Fibroblast of lung (primary cell): ENCODE results near the gene SMC3.

Experiments used
- EZH2 ChIP-seq: IDR thresholded peaks from 2 replicates; pipeline ENCODE4 v1.5.1; 2012; ENCODE audit warnings: low read length, control low read depth, mild to moderate bottlenecking; ENCODE audit errors: missing control alignments
- TF ChIP-seq, protein P1 (sequence below), 2 donors: IDR thresholded peaks in 1 of 2; conservative IDR thresholded peaks in 1 of 2; 1 replicate in 1 of 2; 2 replicates in 1 of 2; pipeline ENCODE4 v1.5.1; 2011 to 2012; ENCODE audit warnings: low read length in 2 of 2, control low read depth in 1 of 2, inconsistent platforms in 1 of 2, low read depth in 1 of 2, mild to moderate bottlenecking in 1 of 2

DNA sequence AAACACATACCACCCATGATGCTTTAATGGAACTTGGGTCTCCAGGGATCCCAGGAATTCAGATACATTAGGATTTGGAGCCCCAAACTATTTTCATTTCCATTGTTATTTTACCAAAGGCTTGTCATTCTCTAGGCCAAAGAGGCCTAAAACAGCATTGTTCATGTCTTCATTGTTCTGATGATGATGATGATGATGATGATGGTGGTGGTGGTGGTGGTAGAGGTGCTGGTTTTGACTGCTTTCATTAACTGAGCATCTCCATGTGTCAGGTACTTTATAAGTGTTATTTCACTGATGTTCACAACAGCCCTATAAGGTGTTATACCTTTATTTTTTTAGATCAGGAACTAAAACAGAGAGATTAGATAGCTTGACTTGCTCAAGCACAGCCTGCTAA lies 64.4 kb downstream of the SMC3 start:
- TF ChIP-seq, protein P1, sequence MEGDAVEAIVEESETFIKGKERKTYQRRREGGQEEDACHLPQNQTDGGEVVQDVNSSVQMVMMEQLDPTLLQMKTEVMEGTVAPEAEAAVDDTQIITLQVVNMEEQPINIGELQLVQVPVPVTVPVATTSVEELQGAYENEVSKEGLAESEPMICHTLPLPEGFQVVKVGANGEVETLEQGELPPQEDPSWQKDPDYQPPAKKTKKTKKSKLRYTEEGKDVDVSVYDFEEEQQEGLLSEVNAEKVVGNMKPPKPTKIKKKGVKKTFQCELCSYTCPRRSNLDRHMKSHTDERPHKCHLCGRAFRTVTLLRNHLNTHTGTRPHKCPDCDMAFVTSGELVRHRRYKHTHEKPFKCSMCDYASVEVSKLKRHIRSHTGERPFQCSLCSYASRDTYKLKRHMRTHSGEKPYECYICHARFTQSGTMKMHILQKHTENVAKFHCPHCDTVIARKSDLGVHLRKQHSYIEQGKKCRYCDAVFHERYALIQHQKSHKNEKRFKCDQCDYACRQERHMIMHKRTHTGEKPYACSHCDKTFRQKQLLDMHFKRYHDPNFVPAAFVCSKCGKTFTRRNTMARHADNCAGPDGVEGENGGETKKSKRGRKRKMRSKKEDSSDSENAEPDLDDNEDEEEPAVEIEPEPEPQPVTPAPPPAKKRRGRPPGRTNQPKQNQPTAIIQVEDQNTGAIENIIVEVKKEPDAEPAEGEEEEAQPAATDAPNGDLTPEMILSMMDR (conservative IDR thresholded peaks at IDR 0.05 in 1 of 2, IDR thresholded peaks at IDR 0.05 in 1 of 2; ENCODE audit: low read depth in 1 of 2, low read length in 2 of 2), result no peak
- TF ChIP-seq EZH2, result no peak
